BLaER1 treated with 17β-estradiol and CSF1 and Interleukin-3, amounts not matched to agents 10 nM and 100 nM (cell line): ENCODE measurements around the gene LEMD2.
A peak's percentile ranks its signal among the peaks of the same experiment; 100 is the strongest.

Experiments used
- H3K27ac ChIP-seq, 11 experiments: shearing (Covaris generic); formaldehyde crosslinking; 2 replicates each; pipeline ENCODE4 v1.8.1; 2022
- H3K27me3 ChIP-seq, 11 experiments: shearing (Covaris generic); formaldehyde crosslinking; 2 replicates each; pipeline ENCODE4 v1.8.1; 2022
- H3K36me3 ChIP-seq, 11 experiments: shearing (Covaris generic); formaldehyde crosslinking; 2 replicates each; pipeline ENCODE4 v1.8.1; 2022
- H3K4me1 ChIP-seq, 10 experiments: shearing (Covaris generic); formaldehyde crosslinking; 2 replicates each; pipeline ENCODE4 v1.8.1; 2022
- H3K4me2 ChIP-seq, 11 experiments: shearing (Covaris generic); formaldehyde crosslinking; 2 replicates each; pipeline ENCODE4 v1.8.1; 2022
- H3K4me3 ChIP-seq, 10 experiments: shearing (Covaris generic); formaldehyde crosslinking; 2 replicates each; pipeline ENCODE4 v1.8.1; 2022
- H3K9ac ChIP-seq, 11 experiments: shearing (Covaris generic); formaldehyde crosslinking; 2 replicates each; pipeline ENCODE4 v1.8.1; 2022
- H3K9me3 ChIP-seq, 11 experiments: shearing (Covaris generic); formaldehyde crosslinking; replicated peaks in 1 of 11; 2 replicates each; pipeline ENCODE4 v1.8.1; 2022
- H4K20me1 ChIP-seq, 11 experiments: shearing (Covaris generic); formaldehyde crosslinking; 2 replicates each; pipeline ENCODE4 v1.8.1; 2022
- Cebpa-rat ChIP-seq, 11 experiments: shearing (Covaris generic); IDR thresholded peaks; 2 replicates each; pipeline ENCODE4 v1.8.1; 2022

LEMD2 gene

DNA sequence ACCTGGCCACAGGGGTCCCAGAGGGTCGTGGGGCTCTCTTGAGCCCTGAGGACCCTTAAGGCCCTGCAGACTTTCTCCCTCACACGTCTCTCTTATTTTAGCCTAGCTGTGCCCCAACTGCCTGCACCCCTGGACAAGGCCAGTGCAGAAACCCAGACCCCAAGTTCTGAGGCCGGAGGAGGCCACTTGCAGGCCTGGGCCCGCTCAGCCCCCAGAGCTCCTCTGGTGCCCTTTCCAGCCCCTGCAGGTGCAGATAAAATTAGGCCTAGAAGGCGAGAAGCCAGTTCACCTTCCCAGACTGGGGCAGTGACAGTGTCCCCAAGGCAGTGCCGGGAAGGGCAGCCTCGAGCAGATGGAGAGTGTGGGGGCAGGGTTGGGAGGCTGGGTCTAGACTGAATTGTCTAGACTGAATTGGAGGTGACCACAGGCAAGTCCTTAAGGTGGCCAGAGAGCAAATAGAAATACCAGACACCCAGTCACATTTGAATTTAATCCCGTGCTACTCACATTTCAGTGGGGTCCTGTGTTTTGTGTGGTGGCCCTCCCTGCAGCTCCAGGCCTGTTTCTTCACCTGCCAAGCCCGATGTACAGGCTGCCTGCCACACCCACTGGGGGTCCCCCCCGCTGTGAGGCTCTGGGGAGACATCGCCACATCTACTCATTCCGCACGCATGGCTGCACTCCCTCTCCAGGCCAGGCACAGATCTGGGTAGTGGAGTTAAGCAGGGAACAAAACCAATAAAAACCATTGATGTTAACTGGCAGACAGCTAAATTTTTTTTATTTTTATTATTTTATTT lies 33.7 kb downstream of the LEMD2 start:
- Histone ChIP-seq H3K4me1 (peaks cover 22 to 56% (median 47%) of the 10 kb centered on the region in 10 experiments; a peak in 19 of 20 replicates), H3K4me3 (no peak overlapping the region), H3K27ac (no peak overlapping the region), H4K20me1 (no peaks in the 10 kb centered on the region; a peak in 1 of 22 replicates), H3K27me3 (no peaks in the 10 kb centered on the region), H3K4me2 (peak overlapping the region in 8 of 11 experiments; percentile 17 to 69 (median 53); a peak in 15 of 22 replicates), H3K36me3 (no peaks in the 10 kb centered on the region), H3K9ac (0 out of 22 replicates have a peak overlapping the region, but pooled peaks of 2 of the 11 experiments have one; percentile 0 to 27), H3K9me3 (no peaks in the 10 kb centered on the region)
- no peak for TF ChIP-seq Cebpa-rat (IDR thresholded peaks at IDR 0.05)

DNA sequence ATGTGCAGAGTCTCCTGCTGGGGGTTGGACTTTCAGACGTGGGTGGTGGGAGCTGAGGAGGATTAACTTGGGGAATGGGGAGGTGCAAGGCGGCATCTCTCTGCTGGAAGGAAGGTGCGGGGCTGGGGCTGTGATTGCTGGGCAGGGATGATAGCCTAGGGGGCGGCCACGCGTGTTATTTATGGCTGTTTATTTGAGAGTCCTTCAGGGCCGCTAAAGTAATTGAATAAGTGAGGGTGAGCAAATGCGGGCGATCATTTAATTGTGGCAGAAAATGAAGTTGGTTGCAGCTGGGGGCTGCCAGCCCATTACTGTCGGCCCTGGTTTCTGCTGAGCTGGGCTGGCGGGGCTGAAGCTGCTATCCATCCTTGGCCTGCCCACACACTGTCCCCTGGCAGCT lies 34.7 kb downstream of the LEMD2 start:
- TF ChIP-seq Cebpa-rat (IDR thresholded peaks at IDR 0.05): no peak
- H3K36me3 ChIP-seq: no peaks in the 10 kb centered on the region
- H3K4me3 ChIP-seq: no peak overlapping the region
- H3K9me3 ChIP-seq: no peaks in the 10 kb centered on the region
- H3K9ac ChIP-seq: no peak overlapping the region
- H3K27me3 ChIP-seq: no peaks in the 10 kb centered on the region
- no peak overlapping the region for H3K27ac ChIP-seq
- H4K20me1 ChIP-seq: no peaks in the 10 kb centered on the region; a peak in 1 of 22 replicates
- peak overlapping the region in 6 of 11 experiments; percentile 17 to 69 (median 56); a peak in 9 of 22 replicates for H3K4me2 ChIP-seq
- peaks cover 22 to 56% (median 45%) of the 10 kb centered on the region in 10 experiments; a peak in 19 of 20 replicates for H3K4me1 ChIP-seq

DNA sequence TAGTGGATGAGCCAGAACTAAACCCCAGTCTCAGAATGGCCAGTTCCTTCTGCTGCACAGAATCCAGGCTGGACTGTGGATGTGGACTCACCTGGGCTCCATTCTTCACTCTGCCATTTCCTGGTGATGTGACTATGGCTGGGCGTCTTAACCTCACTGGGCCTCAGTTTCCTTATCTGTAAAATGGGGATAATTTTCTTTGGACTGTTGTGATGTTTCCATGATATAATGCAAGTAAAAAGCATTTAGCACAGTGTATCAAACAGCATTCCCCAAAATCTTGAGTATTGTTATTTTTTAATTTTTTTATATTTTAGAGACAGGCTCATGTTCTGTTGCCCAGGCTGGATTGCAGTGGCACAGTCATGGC lies 36.3 kb downstream of the LEMD2 start:
- Histone ChIP-seq H3K27ac (no peak overlapping the region), H3K9ac (no peak overlapping the region; a peak in 1 of 22 replicates), H4K20me1 (no peaks in the 10 kb centered on the region; a peak in 1 of 22 replicates), H3K4me2 (peak overlapping the region in 10 of 11 experiments; percentile 53 to 74 (median 69); a peak in 19 of 22 replicates), H3K4me3 (no peak overlapping the region), H3K27me3 (no peaks in the 10 kb centered on the region), H3K4me1 (peaks cover 22 to 52% (median 45%) of the 10 kb centered on the region in 10 experiments; a peak in 19 of 20 replicates), H3K9me3 (no peaks in the 10 kb centered on the region), H3K36me3 (no peaks in the 10 kb centered on the region)
- no peak for TF ChIP-seq Cebpa-rat (IDR thresholded peaks at IDR 0.05)

DNA sequence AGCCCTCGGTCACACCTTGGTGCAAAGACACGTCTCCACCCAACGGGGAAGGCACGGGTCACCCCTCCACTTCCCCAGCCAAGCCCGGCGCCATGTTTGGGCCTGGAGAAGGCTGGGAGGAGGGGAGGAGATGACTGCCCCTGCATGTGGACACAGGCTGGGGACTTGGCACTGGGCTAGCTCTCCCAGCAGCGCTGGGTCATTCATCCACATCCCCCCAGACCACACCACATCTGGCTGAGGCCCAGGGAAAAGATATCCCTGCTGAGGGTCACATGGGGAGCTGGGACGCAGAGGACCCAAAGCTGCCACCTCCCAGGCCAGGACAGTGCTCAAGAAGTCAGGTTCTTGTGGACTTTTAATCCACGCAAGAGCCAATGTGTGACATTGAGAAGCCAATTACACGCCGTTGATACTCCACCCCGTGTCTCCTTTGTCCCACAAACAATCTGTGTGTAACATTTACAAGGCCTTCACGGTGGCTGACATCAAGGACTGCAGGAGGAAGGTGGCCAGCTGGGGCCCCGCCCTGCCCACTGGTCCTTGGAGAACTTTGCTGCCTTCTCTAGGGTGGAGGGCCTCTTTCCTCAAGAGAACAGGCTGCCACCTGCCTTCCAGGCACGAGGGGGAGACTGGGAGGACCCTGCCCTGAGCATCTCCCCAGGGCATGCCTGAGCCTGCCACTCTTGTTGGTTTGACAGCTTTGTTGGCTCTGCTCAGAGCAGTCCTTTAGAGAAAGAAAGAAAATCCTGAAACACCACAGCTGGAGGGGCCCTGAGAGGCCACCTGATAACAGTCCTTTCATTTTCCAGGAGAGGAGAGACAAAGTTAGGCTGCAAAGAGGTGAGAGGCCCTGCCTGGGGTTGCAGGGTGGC lies 36.9 kb downstream of the LEMD2 start:
- Histone ChIP-seq H3K4me2 (peak overlapping the region; percentile 42 to 74 (median 68)), H3K27ac (peak overlapping the region in 5 of 11 experiments; percentile 18 to 43 (median 22); a peak in 4 of 22 replicates), H3K36me3 (no peaks in the 10 kb centered on the region), H3K9ac (peak overlapping the region in 1 of 11 experiments; percentile 11; a peak in 3 of 22 replicates), H3K27me3 (no peaks in the 10 kb centered on the region), H3K4me1 (peaks cover 22 to 53% (median 45%) of the 10 kb centered on the region in 10 experiments; a peak in 19 of 20 replicates), H4K20me1 (no peaks in the 10 kb centered on the region; a peak in 1 of 22 replicates), H3K9me3 (no peaks in the 10 kb centered on the region), H3K4me3 (no peak overlapping the region)
- no peak for TF ChIP-seq Cebpa-rat (IDR thresholded peaks at IDR 0.05)

DNA sequence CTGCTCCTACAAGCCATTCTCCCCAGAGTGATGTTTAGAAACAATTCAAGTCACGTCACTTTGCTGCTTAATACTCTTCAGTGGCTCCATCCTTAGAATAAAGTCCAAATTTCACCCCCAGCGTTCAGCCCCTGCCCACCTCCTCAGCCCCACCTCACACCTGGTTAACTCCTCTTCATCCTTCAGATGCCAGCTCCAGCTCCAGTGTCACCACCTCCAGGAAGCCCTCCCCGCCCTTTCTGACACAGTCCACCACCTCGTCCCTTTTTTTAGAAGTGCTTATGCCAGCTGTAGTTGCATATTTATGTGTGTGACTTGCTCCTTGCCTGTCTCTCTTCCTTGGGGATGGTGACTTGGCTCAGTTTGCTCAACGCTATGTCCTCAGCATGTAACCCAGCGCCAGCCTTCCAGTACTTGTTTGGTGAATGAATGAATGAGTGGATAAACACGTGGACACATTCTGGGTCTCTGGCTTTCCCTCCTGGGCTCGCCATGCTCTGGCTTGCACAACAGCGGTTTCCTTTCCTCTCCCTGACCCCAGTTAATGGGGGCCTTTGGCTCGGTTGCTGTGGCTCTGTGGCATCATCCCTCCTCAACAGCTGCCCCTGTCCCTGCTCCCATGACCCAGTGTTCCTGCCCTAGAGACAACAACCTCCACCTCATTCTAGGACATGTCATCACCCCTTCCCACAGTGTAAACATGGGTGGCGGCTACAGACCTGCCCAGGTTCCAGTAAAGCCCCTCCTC lies 38.5 kb downstream of the LEMD2 start:
- peak overlapping the region in 5 of 11 experiments; percentile 7 to 35 (median 19); a peak in 6 of 22 replicates for H3K27ac ChIP-seq
- H3K4me2 ChIP-seq: peak overlapping the region in 10 of 11 experiments; percentile 42 to 74 (median 69); a peak in 20 of 22 replicates
- 0 out of 22 replicates have a peak overlapping the region, but pooled peaks of 1 of the 11 experiments have one; percentile 5 for H3K9ac ChIP-seq
- no peaks in the 10 kb centered on the region for H3K9me3 ChIP-seq
- no peaks in the 10 kb centered on the region; a peak in 1 of 22 replicates for H4K20me1 ChIP-seq
- no peak overlapping the region for H3K4me3 ChIP-seq
- H3K36me3 ChIP-seq: no peaks in the 10 kb centered on the region
- H3K27me3 ChIP-seq: no peaks in the 10 kb centered on the region
- no peak for TF ChIP-seq Cebpa-rat (IDR thresholded peaks at IDR 0.05)
- peaks cover 22 to 62% (median 49%) of the 10 kb centered on the region in 10 experiments; a peak in 19 of 20 replicates for H3K4me1 ChIP-seq

DNA sequence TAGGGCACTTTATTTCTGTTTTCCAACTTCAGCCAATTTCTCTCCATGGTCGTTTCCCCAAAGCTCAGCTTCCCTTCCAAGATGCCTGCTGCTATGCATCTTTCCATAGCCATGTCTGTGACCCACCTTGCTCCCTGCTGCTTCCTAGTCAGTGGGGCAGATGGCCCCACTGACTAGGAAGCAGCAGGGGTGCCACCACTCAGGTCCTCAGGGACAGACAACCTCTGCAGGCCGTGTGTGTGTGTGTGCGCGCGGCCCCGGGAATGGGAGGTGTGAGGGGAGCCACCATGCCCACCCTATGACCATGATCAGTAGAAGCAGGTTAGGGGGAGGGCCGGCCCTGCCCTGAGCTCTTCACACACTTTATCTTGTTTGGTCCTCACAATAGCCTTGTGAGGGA lies 39.5 kb downstream of the LEMD2 start:
- Histone ChIP-seq H3K9me3 (no peaks in the 10 kb centered on the region), H3K9ac (no peak overlapping the region), H3K4me2 (peak overlapping the region in 1 of 11 experiments; percentile 7; a peak in 1 of 22 replicates), H3K4me1 (peaks cover 22 to 58% (median 41%) of the 10 kb centered on the region in 10 experiments; a peak in 19 of 20 replicates), H3K27me3 (no peaks in the 10 kb centered on the region), H3K4me3 (no peak overlapping the region), H3K27ac (no peak overlapping the region), H4K20me1 (no peaks in the 10 kb centered on the region; a peak in 1 of 22 replicates), H3K36me3 (no peaks in the 10 kb centered on the region)
- no peak for TF ChIP-seq Cebpa-rat (IDR thresholded peaks at IDR 0.05)

DNA sequence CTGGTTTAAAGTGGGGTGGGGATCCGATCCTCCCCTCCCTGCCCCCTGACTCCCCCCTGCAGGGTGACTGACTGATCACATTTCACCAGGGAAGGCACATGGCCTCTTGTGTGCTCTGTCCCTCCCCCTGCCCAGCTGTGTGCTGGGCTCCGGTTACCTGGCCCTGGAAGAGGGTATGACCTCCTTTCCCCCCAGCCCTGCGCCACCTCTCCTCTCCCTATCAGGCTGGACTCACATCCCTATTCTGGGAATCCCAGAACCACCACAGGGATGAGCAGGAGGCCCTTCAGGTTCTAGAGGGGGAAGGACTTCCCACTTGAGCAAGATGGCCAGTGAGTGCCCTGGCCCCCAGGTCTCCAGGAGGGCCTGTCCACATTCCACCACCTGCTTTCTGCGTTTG lies 40.1 kb downstream of the LEMD2 start:
- Histone ChIP-seq H4K20me1 (peaks cover 0 to 4% (median 0%) of the 10 kb centered on the region in 11 experiments; a peak in 1 of 22 replicates), H3K9me3 (no peaks in the 10 kb centered on the region), H3K9ac (no peak overlapping the region), H3K27ac (no peak overlapping the region), H3K4me3 (no peak overlapping the region), H3K4me2 (no peak overlapping the region), H3K27me3 (no peaks in the 10 kb centered on the region), H3K4me1 (peaks cover 22 to 57% (median 41%) of the 10 kb centered on the region in 10 experiments; a peak in 19 of 20 replicates), H3K36me3 (no peaks in the 10 kb centered on the region)
- no peak for TF ChIP-seq Cebpa-rat (IDR thresholded peaks at IDR 0.05)

DNA sequence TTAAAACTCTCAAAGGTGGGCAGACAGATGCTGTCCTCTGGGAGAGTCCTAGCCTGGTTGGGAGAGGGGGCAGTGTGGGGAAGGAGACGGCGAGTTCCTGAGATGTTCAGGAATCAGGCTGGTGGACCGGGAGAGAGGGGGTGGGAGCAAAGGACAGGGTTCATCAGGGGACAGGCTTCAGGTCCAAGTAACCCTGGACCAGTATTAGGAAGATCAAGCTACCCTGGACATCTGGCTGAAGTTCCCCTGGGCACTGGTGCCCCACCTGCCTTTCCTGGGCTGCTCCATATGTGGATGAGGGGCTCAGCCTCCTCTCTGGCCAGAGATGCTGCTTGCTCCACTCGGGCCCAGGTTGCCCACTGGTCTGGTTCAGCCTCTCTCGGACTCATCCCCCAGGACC lies 41.1 kb downstream of the LEMD2 start:
- H3K4me2 ChIP-seq: no peak overlapping the region
- no peak overlapping the region for H3K4me3 ChIP-seq
- H4K20me1 ChIP-seq: peaks cover 0 to 5% (median 0%) of the 10 kb centered on the region in 11 experiments; a peak in 1 of 22 replicates
- TF ChIP-seq Cebpa-rat (IDR thresholded peaks at IDR 0.05): no peak
- H3K9me3 ChIP-seq: no peaks in the 10 kb centered on the region
- no peaks in the 10 kb centered on the region for H3K36me3 ChIP-seq
- no peak overlapping the region for H3K9ac ChIP-seq
- no peak overlapping the region for H3K27ac ChIP-seq
- no peaks in the 10 kb centered on the region for H3K27me3 ChIP-seq
- peaks cover 22 to 57% (median 41%) of the 10 kb centered on the region in 10 experiments; a peak in 19 of 20 replicates for H3K4me1 ChIP-seq
